K562 (cell line): ENCODE results near the gene ZNHIT3.

ENCODE experiments used
- CTCF ChIP-seq, 3 experiments: IDR thresholded peaks in 2 of 3; conservative IDR thresholded peaks in 1 of 3; 2 replicates each; pipeline ENCODE4 v1.5.1; 2011 to 2012; ENCODE audit warnings: low read length in 3 of 3, mild to moderate bottlenecking in 3 of 3, control low read depth in 2 of 3, improper control_type of control experiment in 1 of 3, inconsistent platforms in 1 of 3, low read depth in 1 of 3, mixed read lengths in 1 of 3, moderate library complexity in 1 of 3; ENCODE audit not compliant: insufficient read depth in 2 of 3
- HEY1 ChIP-seq: fragments of 250-450 bp; sonication (Bioruptor Pico); IDR thresholded peaks from 2 replicates; pipeline ENCODE4 v1.5.0; 2020; ENCODE audit warnings: mild to moderate bottlenecking, moderate library complexity, borderline replicate concordance
- MNT ChIP-seq, 2 experiments: fragments of 450-650 bp; conservative IDR thresholded peaks; 2 replicates each; pipeline ENCODE4 v1.6.1; 2017; ENCODE audit warnings: mild to moderate bottlenecking in 2 of 2, moderate library complexity in 2 of 2
- RBM22 ChIP-seq: fragments of 200-400 bp; formaldehyde crosslinking; IDR thresholded peaks from 2 replicates; pipeline ENCODE4 v1.6.1; 2018; ENCODE audit warnings: low read length, low read depth; ENCODE audit not compliant: poor library complexity, severe bottlenecking
- SMAD1 ChIP-seq: fragments of 150-350 bp; IDR thresholded peaks from 2 replicates; pipeline ENCODE4 v1.6.1; 2014; ENCODE audit warnings: low read length, low read depth; ENCODE audit not compliant: partially characterized antibody

GRCh38 chr17:36525888-36526287 lies 39.4 kb downstream of the ZNHIT3 start:
- TF ChIP-seq CTCF (IDR thresholded peaks at IDR 0.05 in 2 of 3, conservative IDR thresholded peaks at IDR 0.05 in 1 of 3; ENCODE audit: insufficient read depth in 2 of 3, low read depth in 1 of 3, low read length in 3 of 3) = no peak
- TF ChIP-seq SMAD1 = no peak
- TF ChIP-seq RBM22 = no peak
- no peak for TF ChIP-seq MNT (conservative IDR thresholded peaks at IDR 0.05)
- no peak for TF ChIP-seq HEY1 (CRISPR knock-in tag)
